ENCODE data around the gene BASP1.
"Not testable (repeated sequence)": the region's sequence is repeated elsewhere in the genome, so short reads cannot be mapped to it uniquely, and the experiment has no call there.

BASP1 gene

DNA sequence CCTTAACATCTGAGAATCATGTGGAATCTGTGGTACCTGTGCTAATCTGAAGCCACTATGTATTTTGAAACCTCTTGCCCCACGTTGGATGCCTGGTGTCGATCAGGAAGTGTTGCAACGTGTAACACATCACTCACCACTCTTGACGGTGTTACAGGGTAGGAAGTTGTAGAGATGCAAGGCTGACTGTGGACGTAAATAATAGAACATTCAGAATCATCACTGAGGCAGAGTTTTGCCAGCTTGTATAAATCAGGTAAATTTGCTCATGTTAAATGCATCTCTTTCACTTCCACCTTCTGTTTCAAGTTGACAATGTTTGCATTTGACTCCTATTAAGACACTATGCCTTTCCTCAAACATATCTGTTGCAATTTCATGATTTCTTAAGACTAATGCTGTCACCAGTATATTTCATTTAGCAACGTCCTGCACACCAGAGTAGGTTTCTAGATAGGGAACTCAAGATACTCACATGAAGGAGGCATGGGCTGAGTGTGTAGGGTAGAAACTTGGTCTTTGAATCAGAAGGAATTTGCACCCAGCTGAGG, 38.1 kb downstream of the BASP1 start:
- no peak for DNase-seq (ENCODE audit: low read depth in 2 of 2)

DNA sequence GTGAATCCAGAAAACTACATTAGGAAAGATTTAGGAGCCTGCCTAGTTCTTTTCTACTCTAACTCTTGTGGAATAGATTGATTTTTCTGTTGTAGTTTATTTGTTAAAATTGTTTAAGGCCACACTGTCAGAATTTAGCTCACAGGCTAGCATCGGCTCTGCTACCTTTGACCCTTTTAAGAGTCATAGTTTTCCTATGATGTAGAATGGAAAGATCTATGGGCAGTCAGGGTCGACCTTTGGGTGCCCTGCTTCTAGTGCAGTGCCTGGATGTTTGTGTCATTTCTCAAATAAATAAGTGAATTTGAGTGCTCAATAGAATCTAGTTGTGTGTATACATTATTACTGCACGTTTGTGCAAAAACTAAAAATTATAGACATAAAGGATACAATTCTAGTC, 38.7 kb downstream of the BASP1 start:
- DNase-seq (ENCODE audit: low read depth in 2 of 2) = no peak

DNA sequence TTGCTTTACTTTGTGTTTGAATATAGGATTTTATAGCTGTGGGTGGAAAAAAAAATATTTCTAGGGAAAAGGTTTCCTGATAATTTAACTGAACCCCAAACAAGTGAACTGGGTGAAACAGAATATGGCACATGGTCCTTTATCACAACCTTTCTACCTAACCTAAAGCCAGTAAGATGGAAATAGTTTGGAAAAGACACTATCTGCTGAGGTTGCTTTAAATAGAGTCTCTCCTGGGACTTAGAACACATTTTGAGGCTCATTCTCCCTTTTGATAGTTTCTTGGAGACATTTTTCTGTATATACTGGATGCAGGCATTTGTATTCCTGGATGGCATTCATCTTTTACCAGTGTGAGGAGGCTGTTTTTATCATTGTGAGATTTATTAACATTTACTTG, 39.4 kb downstream of the BASP1 start:
- no peak for DNase-seq (ENCODE audit: low read depth in 2 of 2)

DNA sequence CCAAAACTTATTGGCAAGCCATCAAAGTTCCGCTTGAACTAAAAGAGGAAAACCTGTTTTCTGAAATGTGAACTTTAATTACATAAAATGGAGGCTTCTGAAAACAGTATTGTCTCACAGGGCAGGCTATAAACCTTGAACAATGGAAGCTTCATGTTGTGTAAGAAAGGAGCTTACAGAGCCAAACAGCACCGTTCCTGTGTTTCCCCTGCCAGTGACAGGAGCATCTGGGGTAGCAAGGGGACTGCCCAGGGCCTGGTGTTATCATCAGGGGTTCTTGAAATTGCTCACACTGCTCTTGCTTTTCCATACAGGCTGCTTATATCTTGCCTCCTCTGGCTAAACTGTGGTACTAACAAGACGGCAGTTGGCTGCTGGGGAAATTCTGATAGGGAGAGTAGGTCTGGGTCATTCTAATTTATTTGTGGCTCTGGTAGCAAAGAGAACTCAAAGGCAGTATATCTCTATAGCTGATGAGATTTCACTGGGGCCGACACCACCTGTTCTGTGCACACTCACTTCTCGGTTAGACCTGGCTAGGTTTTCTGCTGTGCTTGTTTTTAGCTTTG, 40.4 kb downstream of the BASP1 start:
- no peak for DNase-seq (ENCODE audit: low read depth in 2 of 2)

DNA sequence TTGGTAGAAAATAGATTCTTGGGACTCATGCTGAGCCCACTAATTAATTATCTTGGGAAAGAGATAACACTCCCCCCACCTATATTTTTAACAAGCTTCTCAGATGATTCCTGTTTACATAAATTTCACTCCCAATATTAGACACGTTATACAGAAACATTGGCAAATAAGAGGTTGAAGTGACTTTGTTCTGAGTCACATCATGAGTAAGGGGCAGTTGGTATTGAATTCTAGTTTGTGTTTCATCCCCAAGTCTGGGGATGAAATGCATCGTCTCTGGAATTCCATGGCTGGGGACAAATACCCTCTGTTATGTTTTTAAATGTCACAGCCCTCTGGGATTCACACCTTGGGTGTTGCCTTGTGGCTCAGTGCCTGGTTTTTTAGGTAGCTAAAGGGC, 41.0 kb downstream of the BASP1 start:
- DNase-seq (ENCODE audit: low read depth in 2 of 2) = no peak

DNA sequence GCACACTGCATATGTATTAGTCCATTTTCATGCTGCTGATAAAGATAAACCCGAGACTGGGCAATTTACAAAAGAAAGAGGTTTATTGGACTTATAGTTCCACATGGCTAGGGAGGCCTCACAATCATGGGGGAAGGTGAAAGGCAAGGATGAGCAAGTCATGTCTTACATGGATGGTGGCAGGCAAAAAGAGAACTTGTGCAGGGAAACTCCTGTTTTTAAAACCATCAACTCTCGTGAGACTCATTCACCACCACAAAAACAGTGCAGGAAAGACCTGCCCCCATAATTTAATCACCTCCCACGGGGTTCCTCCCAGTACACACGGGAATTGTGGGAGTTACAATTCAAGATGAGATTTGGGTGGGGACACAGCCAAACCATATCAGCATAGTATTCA, 41.6 kb downstream of the BASP1 start:
- DNase-seq (ENCODE audit: low read depth in 2 of 2) = not testable (repeated sequence)

DNA sequence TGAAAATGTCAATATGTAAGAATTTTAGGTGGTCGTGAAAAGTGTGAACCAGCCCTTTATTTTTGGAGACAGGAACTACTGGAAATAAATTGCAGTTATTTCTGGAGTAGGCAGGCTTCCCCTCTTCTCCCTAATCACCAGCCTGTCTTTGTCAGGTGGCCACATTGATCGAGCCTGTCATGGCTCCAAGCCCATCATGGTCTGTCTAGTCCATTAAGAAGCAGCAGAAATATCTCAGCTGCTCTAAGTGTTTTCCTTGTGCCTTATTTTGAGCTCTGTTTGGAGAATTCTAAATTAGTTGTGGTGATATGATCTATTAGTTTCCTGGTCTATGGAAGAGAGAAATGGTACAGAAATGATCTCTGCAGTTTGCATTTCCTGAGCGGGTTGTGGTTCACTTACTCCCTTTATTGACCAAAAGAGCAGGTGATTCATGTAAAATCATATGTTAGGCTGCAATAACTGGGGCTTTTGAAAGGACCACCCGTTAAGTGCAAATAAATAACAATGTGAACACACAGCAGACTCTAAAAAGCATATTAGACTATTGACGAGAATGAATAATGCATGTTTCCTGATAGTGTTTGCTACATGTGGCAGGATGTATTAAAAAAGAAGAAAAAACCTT, 42.3 kb downstream of the BASP1 start:
- no peak for DNase-seq (ENCODE audit: low read depth in 2 of 2)

DNA sequence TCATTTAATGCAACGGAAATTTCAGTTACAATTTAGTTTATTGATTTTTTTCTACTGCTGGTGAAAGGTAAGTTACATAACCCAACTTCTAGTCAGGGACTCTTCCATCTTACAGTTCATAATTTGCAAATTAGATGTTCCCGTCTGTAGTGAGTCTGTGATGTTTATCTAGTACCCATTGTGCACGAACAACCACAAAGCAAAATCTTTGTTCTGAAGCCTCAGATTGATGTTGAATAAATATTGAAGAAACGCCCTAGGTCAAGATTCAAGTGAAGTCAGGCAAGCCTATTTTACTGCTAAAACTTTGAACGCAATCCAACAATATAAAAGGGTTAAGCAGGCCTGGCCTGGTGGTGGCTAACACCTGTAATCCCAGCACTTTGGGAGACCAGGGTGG, 43.1 kb downstream of the BASP1 start:
- no peak for DNase-seq (ENCODE audit: low read depth in 2 of 2)

DNA sequence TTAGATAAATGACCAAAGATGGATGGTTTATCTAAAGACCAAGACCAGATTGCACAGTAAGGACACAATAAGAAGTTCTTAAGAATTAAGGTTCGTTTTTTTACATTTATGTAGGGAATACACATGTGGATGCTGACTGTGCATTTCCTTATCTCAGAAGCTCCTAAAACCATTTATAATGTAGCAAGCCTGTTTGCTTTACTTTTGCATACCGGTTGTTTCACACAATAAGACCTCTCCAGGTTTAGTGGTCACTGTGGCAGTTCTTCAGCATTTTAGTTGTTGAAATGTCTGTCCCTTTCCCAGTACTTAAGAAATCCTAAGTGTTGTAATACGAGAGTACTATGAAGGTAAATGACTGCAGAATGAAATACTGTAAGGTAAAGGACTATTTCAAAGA, 43.6 kb downstream of the BASP1 start:
- no peak for DNase-seq (ENCODE audit: low read depth in 2 of 2)

DNA sequence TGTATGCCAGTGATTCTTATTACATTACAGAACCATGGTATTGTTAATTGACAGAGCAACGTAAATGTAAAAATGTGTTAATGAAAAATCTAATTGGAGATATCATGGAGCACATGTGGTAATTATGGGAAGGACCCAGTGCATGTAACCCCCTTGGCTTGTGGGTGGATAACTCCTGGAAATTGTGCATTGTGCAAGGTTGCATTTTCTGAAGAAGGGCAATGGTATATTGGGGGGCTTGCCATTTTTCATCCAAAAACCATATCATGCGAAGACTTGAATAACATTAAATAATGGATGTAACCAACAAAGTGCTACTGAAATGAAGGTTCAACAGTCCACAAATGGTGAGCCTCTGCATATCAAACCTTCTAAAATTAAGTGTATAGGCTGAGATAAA, 47.6 kb downstream of the BASP1 start:
- DNase-seq (ENCODE audit: low read depth in 2 of 2) = no peak

DNA sequence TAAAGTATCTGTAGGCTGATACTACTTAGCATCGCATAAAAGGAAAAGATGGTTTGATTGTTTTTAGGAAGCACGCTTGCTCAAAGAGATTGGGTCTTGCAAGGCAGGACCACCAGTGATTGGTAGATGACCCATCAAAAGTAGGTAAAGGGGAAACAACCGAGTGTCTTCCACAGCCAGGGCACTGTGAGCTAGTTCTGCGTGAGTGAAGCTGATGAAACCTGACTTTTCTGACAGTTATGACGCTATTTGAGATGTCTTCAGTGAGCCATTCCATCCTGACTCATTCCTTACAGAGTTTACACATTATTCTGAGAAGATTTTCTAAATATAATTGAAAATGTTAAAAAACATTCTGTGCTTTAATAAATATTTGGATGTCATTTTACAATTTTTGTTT, 49.7 kb downstream of the BASP1 start:
- no peak for DNase-seq (ENCODE audit: low read depth in 2 of 2)

DNA sequence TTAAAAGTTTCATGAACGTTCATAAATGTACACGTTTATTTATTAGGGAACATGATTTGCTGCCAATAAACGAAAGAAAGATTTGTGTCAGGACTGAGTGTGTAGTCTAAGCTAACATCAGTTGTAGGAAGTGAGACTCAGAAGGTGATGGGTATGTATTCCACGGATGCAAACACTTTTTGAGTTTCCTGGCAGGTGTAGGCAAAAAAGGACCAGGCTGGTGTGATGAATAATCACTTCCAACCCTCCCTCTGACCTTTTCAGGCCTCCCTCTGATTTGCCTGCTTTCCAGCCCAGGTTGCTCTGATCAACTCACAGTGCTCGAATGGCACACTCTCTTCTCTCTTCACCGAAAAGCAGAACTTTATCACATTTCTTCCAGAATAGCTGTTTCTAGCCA, 51.8 kb downstream of the BASP1 start:
- no peak for DNase-seq (ENCODE audit: low read depth in 2 of 2)

DNA sequence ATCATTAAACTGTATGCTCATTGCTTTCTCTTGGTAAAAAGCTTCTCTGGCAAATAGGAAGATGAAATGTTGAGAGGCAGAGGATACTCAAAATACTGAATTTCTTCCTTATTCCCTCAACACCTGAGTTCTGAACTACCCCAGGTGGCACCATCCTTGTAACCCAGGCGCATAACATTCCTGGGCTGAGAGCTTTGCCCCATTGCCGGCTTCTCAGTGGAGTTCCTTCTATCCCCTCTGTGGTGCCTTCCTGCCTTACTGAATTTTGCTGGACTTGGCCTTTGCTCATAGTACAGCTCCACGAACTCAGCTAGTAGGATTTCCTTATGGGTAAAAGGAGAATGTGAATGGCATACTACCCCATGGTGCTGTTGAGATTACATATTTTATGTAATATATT, 54.7 kb downstream of the BASP1 start:
- no peak for DNase-seq (ENCODE audit: low read depth in 2 of 2)

DNA sequence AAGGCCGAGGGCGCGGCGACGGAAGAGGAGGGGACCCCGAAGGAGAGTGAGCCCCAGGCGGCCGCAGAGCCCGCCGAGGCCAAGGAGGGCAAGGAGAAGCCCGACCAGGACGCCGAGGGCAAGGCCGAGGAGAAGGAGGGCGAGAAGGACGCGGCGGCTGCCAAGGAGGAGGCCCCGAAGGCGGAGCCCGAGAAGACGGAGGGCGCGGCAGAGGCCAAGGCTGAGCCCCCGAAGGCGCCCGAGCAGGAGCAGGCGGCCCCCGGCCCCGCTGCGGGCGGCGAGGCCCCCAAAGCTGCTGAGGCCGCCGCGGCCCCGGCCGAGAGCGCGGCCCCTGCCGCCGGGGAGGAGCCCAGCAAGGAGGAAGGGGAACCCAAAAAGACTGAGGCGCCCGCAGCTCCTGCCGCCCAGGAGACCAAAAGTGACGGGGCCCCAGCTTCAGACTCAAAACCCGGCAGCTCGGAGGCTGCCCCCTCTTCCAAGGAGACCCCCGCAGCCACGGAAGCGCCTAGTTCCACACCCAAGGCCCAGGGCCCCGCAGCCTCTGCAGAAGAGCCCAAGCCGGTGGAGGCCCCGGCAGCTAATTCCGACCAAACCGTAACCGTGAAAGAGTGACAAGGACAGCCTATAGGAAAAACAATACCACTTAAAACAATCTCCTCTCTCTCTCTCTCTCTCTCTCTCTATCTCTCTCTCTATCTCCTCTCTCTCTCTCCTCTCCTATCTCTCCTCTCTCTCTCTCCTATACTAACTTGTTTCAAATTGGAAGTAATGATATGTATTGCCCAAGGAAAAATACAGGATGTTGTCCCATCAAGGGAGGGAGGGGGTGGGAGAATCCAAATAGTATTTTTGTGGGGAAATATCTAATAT, 58.1 kb downstream of the BASP1 start:
- no peak for DNase-seq (ENCODE audit: low read depth in 2 of 2)

DNA sequence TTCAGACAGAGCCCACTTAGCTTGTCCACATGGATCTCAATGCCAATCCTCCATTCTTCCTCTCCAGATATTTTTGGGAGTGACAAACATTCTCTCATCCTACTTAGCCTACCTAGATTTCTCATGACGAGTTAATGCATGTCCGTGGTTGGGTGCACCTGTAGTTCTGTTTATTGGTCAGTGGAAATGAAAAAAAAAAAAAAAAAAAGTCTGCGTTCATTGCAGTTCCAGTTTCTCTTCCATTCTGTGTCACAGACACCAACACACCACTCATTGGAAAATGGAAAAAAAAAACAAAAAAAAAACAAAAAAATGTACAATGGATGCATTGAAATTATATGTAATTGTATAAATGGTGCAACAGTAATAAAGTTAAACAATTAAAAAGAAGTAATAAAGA, 59.0 kb downstream of the BASP1 start:
- DNase-seq (ENCODE audit: low read depth in 2 of 2) = no peak

DNA sequence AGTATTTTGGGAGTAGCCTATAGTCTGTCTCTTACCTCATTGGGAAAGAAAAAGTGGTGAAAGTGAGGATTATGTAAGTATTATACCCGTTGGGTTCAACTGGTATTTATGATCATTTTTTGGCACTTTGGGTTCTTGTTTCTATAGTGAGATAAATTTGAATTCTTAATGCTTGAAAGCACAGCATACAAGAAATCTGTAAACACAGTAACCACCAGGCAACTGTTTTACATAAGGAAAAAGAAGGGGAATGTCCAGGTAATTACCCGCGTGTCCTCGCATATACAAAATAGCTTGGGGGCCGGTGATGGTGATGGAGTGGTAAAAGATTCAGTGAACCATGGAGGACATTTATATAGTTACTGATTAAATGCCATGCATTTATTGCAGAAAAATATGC, 60.5 kb downstream of the BASP1 start:
- DNase-seq (ENCODE audit: low read depth in 2 of 2) = no peak

DNA sequence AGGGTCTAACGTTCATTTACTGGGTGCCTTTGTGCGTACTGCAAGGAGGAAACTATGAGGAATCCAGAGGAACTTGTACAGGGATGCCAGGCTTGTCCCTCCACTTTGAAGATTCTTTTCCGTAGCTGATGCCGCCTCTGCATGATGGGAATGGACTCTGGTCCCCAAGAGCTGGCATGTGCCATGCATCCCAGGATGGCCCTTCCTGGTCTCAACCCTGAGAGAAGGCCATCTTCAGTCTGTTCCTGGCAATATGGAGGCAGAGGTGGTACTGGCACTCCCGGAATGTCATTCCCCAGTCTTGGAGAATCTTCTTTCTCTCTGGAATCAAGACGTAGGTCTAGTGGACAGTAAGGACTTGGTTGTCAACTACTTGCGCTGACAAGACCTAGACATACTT, 61.5 kb downstream of the BASP1 start:
- DNase-seq (ENCODE audit: low read depth in 2 of 2) = no peak

DNA sequence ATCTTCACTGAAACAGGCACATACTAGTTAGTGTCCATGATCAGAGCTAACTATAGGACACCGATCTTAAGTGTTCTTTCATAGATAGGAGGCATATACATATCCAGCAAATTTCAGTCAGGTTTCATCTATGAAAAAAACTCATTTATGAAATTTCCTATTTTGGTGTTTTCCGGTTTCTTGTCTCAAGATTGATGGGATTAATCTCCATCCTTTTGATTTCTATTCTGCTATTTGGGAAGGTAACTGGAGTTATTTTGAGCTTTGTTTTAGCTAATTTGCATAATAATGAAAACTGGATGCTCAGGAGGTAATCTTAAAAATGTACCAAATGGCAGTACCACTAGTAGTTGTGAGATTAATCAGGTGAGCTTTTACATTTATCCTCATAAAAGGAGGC, 62.1 kb downstream of the BASP1 start:
- no peak for DNase-seq (ENCODE audit: low read depth in 2 of 2)

DNA sequence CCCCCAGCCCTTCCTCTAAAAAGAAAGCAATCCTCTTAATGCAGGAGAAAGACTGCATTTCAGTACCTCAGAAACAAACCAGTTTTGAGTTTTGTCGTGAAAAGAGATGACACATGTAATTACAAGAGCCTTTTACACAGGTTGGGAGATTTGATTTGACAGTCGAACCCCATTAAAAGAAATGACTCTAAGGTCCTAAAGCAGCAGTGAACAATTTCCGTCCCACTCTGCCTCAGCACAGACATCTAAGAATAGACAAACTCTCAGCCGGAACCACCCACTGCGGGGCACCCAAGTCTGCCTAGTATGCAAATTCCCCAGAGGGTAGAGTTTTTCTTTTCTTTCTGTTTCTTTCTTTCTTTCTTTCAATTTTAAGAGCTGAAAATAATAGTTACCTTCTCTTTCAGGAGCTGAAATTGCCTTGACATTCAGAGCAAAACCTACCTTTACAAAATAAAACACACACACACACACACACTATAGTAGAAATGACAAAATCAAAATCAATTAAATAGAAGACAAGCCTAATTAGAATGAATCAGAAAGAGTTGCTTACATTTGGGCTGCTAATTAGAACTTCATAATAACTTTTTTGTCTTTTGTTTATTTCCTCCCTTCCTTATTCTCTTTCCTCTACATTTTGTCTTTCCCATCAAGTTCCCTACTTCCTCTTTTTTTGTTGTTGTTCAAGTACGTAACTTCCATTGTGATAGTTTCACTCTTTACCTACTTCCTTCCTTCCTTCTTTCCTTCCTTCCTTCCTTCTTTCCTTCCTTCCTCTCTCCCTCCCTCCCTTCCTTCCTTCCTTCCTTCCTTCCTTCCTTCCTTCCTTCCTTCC, 65.1 kb downstream of the BASP1 start:
- DNase-seq (ENCODE audit: low read depth in 2 of 2) = no peak

DNA sequence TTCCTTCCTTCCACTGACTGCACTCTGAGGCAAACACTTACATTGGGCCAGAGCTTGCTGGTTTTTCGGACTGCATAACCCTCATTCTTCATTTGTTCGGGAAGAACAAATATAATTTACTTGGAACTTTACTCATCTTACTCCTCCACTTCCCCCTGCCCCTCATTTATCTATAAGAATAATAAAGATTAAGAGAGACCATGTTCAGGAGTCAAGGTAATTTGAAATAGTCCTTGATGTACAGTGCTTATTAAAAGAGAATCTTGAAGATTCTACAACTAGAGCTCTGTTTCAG, 65.6 kb downstream of the BASP1 start:
- DNase-seq (ENCODE audit: low read depth in 2 of 2) = no peak

DNA sequence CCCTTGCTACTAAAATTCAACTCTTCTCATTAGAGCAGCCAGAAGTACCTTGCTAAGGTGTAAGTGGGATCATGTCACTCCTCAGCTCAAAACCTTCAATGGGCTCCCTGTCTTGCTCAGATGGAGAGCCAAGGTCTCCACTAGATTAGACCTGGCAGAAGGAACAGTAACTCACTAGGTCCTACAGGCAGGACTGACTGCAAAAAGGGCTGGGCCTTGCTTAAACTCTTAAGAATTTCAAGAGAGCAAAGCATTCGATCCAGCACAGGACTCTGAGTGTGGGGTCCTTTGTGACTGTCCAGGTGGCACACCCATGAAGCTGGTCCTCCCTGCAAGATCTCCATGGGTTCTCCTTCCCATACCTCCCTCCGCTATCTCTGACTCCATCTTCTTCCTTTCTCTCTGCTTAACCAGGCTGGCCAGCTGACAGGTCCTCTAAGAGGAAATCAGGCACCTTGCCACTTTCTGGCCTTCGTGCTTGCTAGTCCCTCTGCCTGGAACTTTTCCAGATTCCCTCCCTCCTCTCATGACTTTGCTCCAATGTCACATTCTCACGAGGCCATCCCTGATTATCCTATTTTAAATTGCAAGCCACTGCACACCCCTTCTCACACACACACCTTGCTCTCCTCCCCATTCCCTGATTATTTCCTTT, 70.2 kb downstream of the BASP1 start:
- no peak for DNase-seq (ENCODE audit: low read depth in 2 of 2)

DNA sequence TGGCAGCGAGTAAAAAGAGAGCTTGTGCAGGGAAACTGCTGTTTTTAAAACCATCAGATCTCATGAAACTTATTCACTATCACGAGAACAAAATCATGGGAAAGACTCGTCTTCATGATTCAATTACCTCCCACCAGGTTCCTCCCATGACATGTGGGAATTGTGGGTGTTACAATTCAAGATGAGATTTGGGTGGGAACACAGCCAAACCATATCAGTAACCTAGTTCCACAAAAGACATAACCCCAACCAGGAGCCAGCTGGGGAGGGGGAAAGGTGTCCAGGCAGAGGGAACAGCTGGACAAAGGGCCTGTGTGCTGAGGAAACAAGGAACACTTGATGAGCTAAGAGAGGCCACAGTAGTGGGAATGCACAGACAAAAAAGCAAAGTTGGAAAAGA, 71.1 kb downstream of the BASP1 start:
- DNase-seq (ENCODE audit: low read depth in 2 of 2) = no peak

All from stimulated activated CD4-positive, alpha-beta T cell treated with anti-CD3 and anti-CD28 coated beads, Interleukin-4, amount 100 ng/mL, for 48 hours (primary cell).